ENCODE data around the gene GABRR3. TPM values are rescaled to one million over a fixed set of nuclear protein-coding genes. Genes with fewer than 3 reads are reported as not detected.
A peak's percentile ranks its signal among the peaks of the same experiment; 100 is the strongest.

Gene GABRR3
- 4.6 TPM for total RNA-seq (ENCODE audit: insufficient read depth, low replicate concordance)

- DNase-seq (ENCODE audit: low spot score), result no peak
Measured at GRCh38 chr3:98035208-98035607, at the start of gene GABRR3. Gene GABRR3, minus strand, starts transcription at chr3:98035315. Its CDS starts 328 bp downstream, at chr3:98034987.

DNA sequence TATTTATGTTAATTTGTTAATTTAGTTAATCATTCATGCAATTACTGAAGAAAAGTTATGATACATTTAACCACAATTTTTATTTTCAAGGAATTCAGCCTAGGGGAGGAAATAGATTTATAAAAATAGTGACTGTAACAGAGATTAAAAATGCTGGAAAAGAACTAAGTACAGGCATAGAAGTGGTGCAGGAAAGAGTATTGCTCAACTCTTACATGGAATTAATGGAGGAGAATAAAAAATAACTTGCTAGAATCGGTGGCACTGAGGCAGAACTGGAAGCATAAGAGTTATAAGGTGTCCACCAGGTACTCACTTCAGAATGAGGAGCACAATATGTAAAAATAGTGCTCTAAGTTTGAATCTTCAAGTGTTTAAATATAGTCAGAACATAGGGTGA is 38.4 kb upstream of the GABRR3 start:
- no peak for DNase-seq (ENCODE audit: low spot score)

- no peak for DNase-seq (ENCODE audit: low spot score)
Measured at GRCh38 chr3:98070840-98071239, 35.7 kb upstream of the GABRR3 start.

DNA sequence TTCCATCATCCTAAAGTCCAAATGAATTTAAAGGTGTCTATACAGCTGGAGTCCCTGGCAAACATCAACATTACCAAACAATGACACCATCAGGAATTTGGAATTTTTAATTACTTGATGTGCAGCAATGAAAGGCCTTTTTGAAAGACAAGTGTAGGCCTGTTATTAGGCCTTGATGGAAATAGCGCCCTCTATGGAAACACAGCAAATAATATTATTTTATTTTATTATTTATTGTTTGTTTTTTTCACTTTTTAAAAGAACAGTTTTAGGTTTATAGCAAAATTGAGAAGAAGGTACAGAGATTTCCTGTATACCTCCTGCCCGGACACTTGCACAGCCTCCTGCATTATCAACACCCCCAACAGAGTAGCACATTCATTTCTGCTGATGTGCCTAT is 33.7 kb upstream of the GABRR3 start:
- DNase-seq (ENCODE audit: low spot score), result no peak

DNA sequence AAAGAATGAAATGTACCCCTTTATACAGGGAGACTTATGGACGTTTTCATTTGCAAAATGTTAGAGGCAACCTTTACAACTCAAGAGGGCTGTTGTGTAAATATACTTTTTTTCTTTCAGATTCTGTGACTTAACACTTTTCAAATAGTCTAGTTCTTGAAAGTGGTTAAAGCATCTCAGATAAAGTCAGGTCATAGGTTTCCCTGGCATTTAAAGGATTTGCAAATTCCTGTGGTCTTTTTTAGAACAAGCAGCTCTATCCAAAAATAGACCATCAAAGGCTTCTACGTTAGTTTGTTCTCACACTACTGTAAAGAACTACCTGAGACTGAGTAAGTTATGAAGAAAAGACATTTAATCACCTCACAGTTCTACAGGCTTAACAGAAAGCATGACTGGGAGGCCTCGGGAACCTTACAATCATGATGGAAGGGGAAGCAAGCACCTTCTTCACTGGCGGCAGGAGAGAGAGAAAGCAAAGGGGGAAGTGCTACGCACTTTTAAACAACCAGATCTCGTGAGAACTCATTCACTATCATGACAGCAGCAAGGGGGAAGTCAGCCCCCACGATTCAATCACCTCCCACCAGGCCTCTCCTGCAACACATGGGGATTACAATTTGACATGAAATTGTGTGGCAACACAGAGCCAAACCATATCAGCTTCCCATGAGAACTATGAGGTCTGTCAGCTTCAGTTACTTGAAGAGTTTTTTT is 23.3 kb upstream of the GABRR3 start:
- no peak for DNase-seq (ENCODE audit: low spot score)

GRCh38 chr3:98057631-98058030 is 22.5 kb upstream of the GABRR3 start:
- no peak for DNase-seq (ENCODE audit: low spot score)

- no peak for DNase-seq (ENCODE audit: low spot score)
Measured at GRCh38 chr3:98056035-98056434, 20.9 kb upstream of the GABRR3 start.

DNA sequence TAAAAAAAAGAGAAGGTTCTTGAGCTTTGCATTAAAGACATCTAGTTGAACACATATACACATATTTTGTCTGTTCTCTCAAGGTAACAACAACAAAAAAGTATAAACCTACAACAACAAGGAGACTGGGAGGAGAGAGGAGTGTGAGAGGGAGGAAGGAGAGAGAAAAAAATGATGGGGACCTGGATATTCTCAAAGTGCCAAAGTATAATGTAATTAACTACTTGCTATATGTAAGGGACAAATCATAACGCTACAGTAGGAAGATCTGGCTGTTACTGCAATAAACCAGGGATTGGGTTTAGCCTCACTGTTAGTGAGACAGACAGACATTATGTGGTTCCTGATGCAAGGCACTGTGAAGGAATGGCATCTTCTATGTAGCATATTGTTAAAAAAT is 14.2 kb upstream of the GABRR3 start:
- DNase-seq (ENCODE audit: low spot score), result no peak

- no peak for DNase-seq (ENCODE audit: low spot score)
Measured at GRCh38 chr3:98048586-98048985, 13.5 kb upstream of the GABRR3 start.

DNA sequence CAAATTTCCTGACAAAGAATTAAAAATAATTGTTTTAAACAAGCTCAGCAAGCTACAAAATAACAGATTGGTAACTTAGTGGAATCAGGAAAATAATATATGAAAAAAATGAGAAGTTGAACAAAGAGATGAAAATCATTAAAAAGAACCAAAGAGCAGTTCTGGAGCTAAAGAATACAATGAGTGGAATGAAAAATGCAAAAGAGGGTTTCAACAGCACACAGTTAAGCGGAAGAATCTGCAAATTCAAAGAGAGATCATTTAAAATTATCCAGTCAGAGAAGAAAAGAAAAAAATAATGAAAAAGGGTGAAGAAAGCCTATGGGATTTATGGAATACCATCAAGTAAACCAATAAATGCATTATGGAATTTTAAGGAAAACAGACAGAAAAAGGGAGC is 6.2 kb upstream of the GABRR3 start:
- no peak for DNase-seq (ENCODE audit: low spot score)

GRCh38 chr3:98039322-98040024 is 4.4 kb upstream of the GABRR3 start:
- DNase-seq (ENCODE audit: low spot score), result peak; percentile 89

DNA sequence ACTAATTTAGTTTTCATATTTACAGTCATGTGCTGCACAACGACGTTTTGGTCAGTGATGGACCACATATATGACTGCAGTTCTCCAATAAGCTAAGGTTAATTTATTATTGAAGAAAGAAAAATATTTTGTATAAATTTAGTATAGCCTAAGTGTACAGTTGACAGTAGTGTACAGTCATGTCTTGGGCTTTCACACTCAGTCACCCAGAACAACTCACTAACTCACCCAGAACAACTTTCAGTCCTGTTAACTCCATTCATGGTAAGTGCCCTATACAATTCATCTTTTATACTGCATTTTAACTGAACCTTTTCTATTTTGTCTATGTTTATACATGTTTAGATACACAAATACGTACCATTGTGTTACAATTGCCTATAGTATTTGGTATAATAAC is 3.8 kb upstream of the GABRR3 start:
- DNase-seq (ENCODE audit: low spot score), result no peak

DNA sequence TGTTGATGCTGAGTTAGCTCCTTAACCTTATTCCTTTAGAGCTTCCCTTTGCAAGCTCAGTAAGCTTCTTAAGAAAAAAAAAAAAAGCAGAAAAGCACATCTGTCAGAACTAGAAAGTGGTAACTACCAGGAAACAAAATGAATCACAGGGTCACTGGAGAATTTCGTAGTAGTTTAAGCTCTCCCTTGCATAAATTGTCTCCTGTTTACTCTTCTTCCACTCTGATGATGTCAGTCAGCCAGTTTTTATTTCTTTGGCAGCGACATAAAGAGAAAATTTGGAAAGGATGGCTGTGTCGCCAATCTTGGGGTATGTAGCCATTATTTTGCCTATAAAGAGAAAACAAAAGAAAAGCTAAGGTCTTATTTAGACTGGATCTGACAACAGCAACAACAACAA is 3.2 kb upstream of the GABRR3 start:
- DNase-seq (ENCODE audit: low spot score), result no peak

GRCh38 chr3:98034486-98034885 is 629 bp downstream of the GABRR3 start:
- DNase-seq (ENCODE audit: low spot score), result no peak

DNA sequence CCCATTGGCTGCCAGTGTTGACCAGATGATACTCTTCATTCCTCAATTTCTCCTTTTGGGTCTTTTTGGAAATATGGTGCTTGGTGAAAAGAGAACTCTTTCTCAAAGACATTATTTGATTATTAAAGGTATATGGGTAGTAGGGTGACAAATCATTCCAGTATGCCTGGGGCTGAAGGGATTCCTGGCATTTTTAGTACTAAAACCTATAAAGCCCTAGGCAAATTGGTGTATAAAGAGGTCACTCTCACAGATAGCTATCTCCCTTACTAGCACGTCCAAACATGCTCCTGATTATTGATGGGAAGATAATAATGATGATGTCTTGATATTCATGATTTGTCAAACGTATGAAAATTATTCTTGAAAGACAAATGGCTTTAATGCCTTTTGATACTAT is 1.1 kb downstream of the GABRR3 start:
- DNase-seq (ENCODE audit: low spot score), result no peak

GRCh38 chr3:98032904-98033303 is 2.2 kb downstream of the GABRR3 start:
- no peak for DNase-seq (ENCODE audit: low spot score)

DNA sequence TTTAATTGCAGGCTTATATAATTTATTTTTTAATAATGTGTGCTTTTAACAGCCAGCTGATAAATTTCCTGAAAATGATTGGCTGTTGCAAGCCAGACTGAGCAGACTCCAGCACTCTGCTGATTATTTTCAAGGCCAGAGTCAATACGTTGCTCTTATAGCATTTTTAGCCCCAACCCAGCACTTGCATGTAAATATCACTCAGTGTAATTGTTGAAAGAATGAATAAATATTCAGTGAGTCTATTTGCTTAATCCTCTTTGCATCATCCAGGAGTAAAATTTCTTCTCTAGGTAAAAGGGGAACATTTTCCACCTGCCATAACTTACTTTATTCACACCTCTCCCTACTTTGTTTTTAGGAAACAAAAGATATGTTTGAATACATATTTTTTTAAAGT is 2.9 kb downstream of the GABRR3 start:
- DNase-seq (ENCODE audit: low spot score), result no peak

GRCh38 chr3:98029083-98029482 is 6.0 kb downstream of the GABRR3 start:
- no peak for DNase-seq (ENCODE audit: low spot score)

GRCh38 chr3:98027085-98027446 is 8.0 kb downstream of the GABRR3 start:
- no peak for DNase-seq (ENCODE audit: low spot score)

DNA sequence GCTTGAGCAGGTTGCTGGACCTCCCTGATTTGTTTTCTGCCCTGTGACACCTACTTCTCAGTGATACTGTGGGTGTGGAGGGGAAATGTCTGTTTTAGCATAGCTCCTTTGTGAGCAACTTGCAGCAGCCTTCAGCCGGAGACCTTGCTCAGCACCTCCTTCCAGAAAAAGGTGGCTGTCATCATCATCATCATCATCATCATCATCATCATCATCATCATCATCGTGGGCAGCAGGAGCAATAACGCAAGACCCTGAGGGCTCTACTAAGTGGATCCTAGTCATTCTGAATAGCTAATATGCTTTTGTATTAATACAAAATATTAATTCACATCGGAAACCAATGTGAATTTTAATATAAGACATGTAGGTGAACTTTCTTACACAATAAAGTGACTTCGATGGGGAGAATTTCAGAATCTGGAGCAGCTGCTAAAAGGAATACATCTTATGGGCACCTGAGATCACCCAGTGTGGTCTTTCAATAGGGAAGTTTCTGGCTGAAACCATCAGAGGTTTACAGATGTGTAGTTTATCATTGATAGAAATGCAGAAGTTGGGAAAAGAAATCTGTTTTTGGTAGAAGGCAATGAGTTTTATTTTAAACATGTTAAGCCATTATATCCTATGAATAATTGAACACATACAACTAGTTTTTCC is 8.6 kb downstream of the GABRR3 start:
- DNase-seq (ENCODE audit: low spot score), result no peak

GRCh38 chr3:98025392-98025945 is 9.6 kb downstream of the GABRR3 start:
- DNase-seq (ENCODE audit: low spot score), result no peak

GRCh38 chr3:98022978-98023820 is 11.9 kb downstream of the GABRR3 start:
- peak; percentile 76 for DNase-seq (ENCODE audit: low spot score)

Measured in umbilical cord (tissue), 2 donors.